CD8-positive, alpha-beta memory T cell (primary cell): ENCODE data around the gene STX11. TPM values are rescaled to one million over a fixed set of nuclear protein-coding genes. Genes with fewer than 3 reads are reported as not detected.

Source experiments
- CTCF ChIA-PET: fragments of 350-600 bp; sonication (Branson Sonifier 250); formaldehyde crosslinking; loops from one replicate; lab custom pipeline; 2021; ENCODE audit warnings: antibody characterized with exemption; lab: Charles Lee
- POLR2A ChIA-PET: fragments of 350-600 bp; sonication (Branson Sonifier 250); formaldehyde crosslinking; loops from one replicate; lab custom pipeline; 2021; ENCODE audit warnings: antibody characterized with exemption; lab: Charles Lee
- DNase-seq, 5 donors: peaks; one replicate each; pipeline versions ENCODE4 v3.0.0 to v3.0.0-alpha.2; 2020 to 2022; ENCODE audit warnings: mixed read lengths in 1 of 5
- H3K27ac ChIP-seq: one replicate; pipeline ENCODE4 v1.7.0; 2013; ENCODE audit warnings: low read depth, mild to moderate bottlenecking, low read length, moderate library complexity
- H3K27me3 ChIP-seq: 2 replicates; pipeline ENCODE4 v1.7.0; 2013; ENCODE audit warnings: low read length, mild to moderate bottlenecking; ENCODE audit not compliant: insufficient read depth, poor library complexity, severe bottlenecking
- H3K36me3 ChIP-seq: 2 replicates; pipeline ENCODE4 v1.7.0; 2013; ENCODE audit warnings: mild to moderate bottlenecking, low read length, moderate library complexity; ENCODE audit not compliant: insufficient read depth
- H3K4me1 ChIP-seq: 2 replicates; pipeline ENCODE4 v1.7.0; 2013; ENCODE audit warnings: mild to moderate bottlenecking, low read length, moderate library complexity; ENCODE audit not compliant: insufficient read depth
- H3K4me3 ChIP-seq: 2 replicates; pipeline ENCODE4 v1.7.0; 2013; ENCODE audit warnings: mild to moderate bottlenecking, low read length
- H3K9me3 ChIP-seq: 2 replicates; pipeline ENCODE4 v1.7.0; 2013; ENCODE audit warnings: mild to moderate bottlenecking, low read length
- H3K27ac Mint-ChIP-seq, 8 donors: one replicate each; pipeline ENCODE4 v1.8.0; 2020 to 2021; ENCODE audit warnings: mixed read lengths in 8 of 8, mild to moderate bottlenecking in 6 of 8, inconsistent platforms in 3 of 8, moderate library complexity in 3 of 8
- H3K27me3 Mint-ChIP-seq, 2 donors: one replicate each; pipeline ENCODE4 v1.8.0; 2020 to 2021; ENCODE audit warnings: mixed read lengths in 2 of 2, mild to moderate bottlenecking in 1 of 2, moderate library complexity in 1 of 2
- H3K36me3 Mint-ChIP-seq, 3 donors: one replicate each; pipeline ENCODE4 v1.8.0; 2020 to 2021; ENCODE audit warnings: mixed read lengths in 3 of 3, inconsistent platforms in 1 of 3, mild to moderate bottlenecking in 1 of 3
- H3K4me1 Mint-ChIP-seq, 3 donors: one replicate each; pipeline ENCODE4 v1.8.0; 2020 to 2021; ENCODE audit warnings: mixed read lengths in 3 of 3, inconsistent platforms in 1 of 3, mild to moderate bottlenecking in 1 of 3
- H3K4me3 Mint-ChIP-seq, 7 donors: one replicate each; pipeline ENCODE4 v1.8.0; 2020 to 2021; ENCODE audit warnings: mixed read lengths in 7 of 7, mild to moderate bottlenecking in 6 of 7, moderate library complexity in 4 of 7, inconsistent platforms in 2 of 7
- H3K9me3 Mint-ChIP-seq, 5 donors: one replicate each; pipeline ENCODE4 v1.8.0; 2020 to 2022; ENCODE audit warnings: mixed read lengths in 5 of 5, mild to moderate bottlenecking in 3 of 5, moderate library complexity in 2 of 5, inconsistent platforms in 1 of 5
- polyA plus RNA-seq: library from polyadenylated mRNA; unstranded; fragments of 300-500 nt; fragmentation: Illumina TruSeq; gene quantifications from one replicate; pipeline ENCODE4 v1.2.3, GENCODE V29; 2021
- total RNA-seq, 2 experiments: library from RNA; stranded (reverse); gene quantifications; one replicate each; pipeline ENCODE4 v1.2.3, GENCODE V29; 2021

The STX11 gene
- total and polyA plus RNA-seq, 3 experiments from 2014 or later: 16.7 to 30.0 (median 29.2) TPM

DNA sequence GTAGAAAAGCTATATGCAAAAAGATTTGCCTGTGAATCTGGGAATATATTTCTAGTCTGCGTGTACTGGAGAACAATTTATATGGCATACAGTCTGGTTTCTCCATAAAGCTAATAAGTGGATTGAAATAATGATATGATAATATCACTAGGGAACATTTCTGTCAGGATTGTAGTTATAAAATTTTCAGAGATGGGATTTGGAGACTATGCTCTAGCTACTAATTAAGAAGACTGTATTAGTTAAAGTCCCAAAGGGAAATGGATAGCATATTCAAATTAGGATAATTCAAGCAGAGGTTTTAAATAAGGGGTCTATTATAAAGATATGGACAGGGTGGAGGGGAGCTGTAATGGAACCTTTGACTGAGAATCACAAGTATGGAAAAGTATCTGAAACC lies 7.2 kb upstream of the STX11 start:
- Mint-ChIP-seq H3K4me1 (peaks cover 1 to 15% (median 9%) of the 10 kb centered on the region in 3 donors), H3K27ac (peak overlapping the region in 2 of 8 donors; percentile 19 to 30), H3K9me3 (no peaks in the 10 kb centered on the region), H3K27me3 (peaks cover 0 to 2% of the 10 kb centered on the region in 2 donors), H3K36me3 (no peaks in the 10 kb centered on the region), H3K4me3 (peak overlapping the region in 1 of 7 donors; percentile 41)
- Histone ChIP-seq H3K27me3 (no peaks in the 10 kb centered on the region), H3K4me1 (no peaks in the 10 kb centered on the region), H3K4me3 (no peak overlapping the region), H3K36me3 (no peaks in the 10 kb centered on the region), H3K27ac (no peak overlapping the region), H3K9me3 (no peaks in the 10 kb centered on the region)
- DNase-seq: no peak
- POLR2A ChIA-PET: no interaction called here
- CTCF ChIA-PET: interaction anchor here (1.4 to 1.7 kb wide), 3 partner anchors 15 to 75 kb away, joined by 3 to 5 read pairs (median 4); no protein-coding TSS in a partner anchor

DNA sequence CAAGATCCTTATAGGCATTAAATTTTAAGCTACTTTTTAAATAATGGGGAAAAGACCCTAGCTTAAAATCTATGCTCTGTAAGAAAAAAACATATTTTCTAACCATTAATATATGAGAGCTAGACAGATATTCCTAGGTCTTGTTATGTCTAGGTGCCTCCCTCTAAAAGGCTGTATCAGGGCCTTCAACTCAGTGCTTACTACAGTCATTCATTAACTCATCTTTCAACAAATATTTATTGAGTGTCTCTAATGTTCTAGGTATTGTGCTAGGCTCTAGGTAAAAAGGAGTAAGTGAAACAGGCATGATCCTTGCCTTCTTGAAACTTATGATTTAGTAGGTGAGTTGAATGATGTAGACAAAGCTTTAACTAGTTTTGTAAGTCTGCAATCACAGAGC lies 6.4 kb upstream of the STX11 start:
- Histone ChIP-seq H3K36me3 (no peaks in the 10 kb centered on the region), H3K27me3 (no peaks in the 10 kb centered on the region), H3K4me3 (no peak overlapping the region), H3K27ac (no peak overlapping the region), H3K9me3 (no peaks in the 10 kb centered on the region), H3K4me1 (no peaks in the 10 kb centered on the region)
- Mint-ChIP-seq H3K36me3 (no peaks in the 10 kb centered on the region), H3K4me1 (peaks cover 1 to 15% (median 9%) of the 10 kb centered on the region in 3 donors), H3K27ac (no peak overlapping the region), H3K4me3 (no peak overlapping the region), H3K9me3 (no peaks in the 10 kb centered on the region), H3K27me3 (peaks cover 0 to 2% of the 10 kb centered on the region in 2 donors)
- ChIA-PET CTCF (interaction anchor here (1.4 to 1.7 kb wide), 2 partner anchors 14 to 73 kb away, joined by 4 to 5 read pairs; no protein-coding TSS in a partner anchor), POLR2A (no interaction called here)
- no peak for DNase-seq

DNA sequence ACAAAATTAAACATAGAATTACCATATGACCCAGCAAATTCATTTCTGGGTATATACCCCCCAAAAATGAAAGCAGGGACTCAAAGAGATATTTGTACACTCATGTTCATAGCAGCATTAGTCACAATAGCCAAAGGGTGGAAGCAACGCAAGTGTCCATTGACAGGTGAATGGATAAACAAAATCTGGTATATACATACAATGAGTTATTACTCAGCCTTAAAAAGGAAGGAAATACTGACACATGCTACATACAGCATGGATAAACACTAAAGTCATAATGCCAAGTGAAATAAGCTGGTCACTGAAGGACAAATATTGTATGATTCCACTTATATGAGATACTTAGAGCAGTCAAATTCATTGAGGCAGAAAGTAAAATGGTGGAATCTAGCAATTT lies 5.3 kb upstream of the STX11 start:
- no peaks in the 10 kb centered on the region for H3K9me3 Mint-ChIP-seq
- CTCF ChIA-PET: no interaction called here
- peaks cover 0 to 2% of the 10 kb centered on the region in 2 donors for H3K27me3 Mint-ChIP-seq
- Histone ChIP-seq H3K9me3 (no peaks in the 10 kb centered on the region), H3K4me1 (peaks cover 3% of the 10 kb centered on the region), H3K4me3 (no peak overlapping the region), H3K27ac (no peak overlapping the region), H3K36me3 (no peaks in the 10 kb centered on the region), H3K27me3 (no peaks in the 10 kb centered on the region)
- H3K36me3 Mint-ChIP-seq: no peaks in the 10 kb centered on the region
- peak overlapping the region in 1 of 7 donors; percentile 69 for H3K4me3 Mint-ChIP-seq
- no peak overlapping the region for H3K27ac Mint-ChIP-seq
- DNase-seq: no peak
- H3K4me1 Mint-ChIP-seq: peaks cover 4 to 14% (median 9%) of the 10 kb centered on the region in 3 donors
- POLR2A ChIA-PET: no interaction called here

DNA sequence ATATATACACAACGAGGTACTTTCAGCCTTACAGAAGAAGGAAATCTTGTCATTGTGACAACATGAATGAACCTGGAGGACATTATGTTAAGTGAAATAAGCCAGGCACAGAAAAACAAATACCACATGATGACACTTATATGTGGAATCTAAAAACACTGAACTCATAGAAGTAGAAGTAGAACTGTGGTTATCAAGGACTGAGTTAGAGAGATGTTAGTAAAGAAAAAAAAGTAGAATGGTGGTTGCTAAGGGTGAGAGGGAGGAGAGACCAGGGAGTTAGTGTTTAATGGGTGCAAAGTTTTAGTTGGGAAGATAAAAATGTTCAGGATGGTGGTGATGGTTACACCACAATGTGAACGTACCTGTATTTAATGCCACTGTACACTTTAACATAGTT lies 4.8 kb upstream of the STX11 start:
- DNase-seq: no peak
- CTCF ChIA-PET: no interaction called here

DNA sequence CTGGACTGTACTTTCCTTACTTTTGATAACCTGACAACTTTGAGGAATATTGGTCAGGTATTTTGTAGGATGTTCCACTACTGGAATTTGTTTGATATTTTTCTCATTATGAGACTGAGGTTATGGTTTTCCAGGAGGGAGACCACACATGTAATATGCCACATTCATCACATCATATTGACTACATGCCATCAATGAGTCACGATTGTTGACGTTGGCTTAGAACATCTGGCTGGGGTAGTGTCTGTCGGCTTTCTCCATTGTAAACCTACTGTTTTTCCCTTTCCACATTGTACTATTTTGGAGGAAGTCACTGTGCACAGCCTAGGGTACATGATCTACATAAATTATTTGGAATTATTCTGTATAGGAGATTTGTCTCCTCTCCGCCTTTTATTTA lies 1.4 kb upstream of the STX11 start:
- Histone ChIP-seq H3K36me3 (no peaks in the 10 kb centered on the region), H3K9me3 (no peaks in the 10 kb centered on the region), H3K27ac (no peak overlapping the region), H3K4me1 (peaks cover 17% of the 10 kb centered on the region), H3K4me3 (no peak overlapping the region), H3K27me3 (no peaks in the 10 kb centered on the region)
- CTCF ChIA-PET: no interaction called here
- no peak for DNase-seq
- Mint-ChIP-seq H3K4me3 (peak overlapping the region in 5 of 7 donors; percentile 48 to 68 (median 55)), H3K27ac (no peak overlapping the region), H3K4me1 (peaks cover 28 to 34% (median 30%) of the 10 kb centered on the region in 3 donors), H3K9me3 (no peaks in the 10 kb centered on the region), H3K27me3 (no peaks in the 10 kb centered on the region), H3K36me3 (peaks cover 0 to 8% (median 6%) of the 10 kb centered on the region in 3 donors)
- POLR2A ChIA-PET: no interaction called here

More for the DNA sequence above, 4.8 kb upstream of the STX11 start:
- H3K27me3 ChIP-seq: no peaks in the 10 kb centered on the region
- H3K9me3 ChIP-seq: no peaks in the 10 kb centered on the region
- no peak overlapping the region for H3K27ac ChIP-seq
- Mint-ChIP-seq H3K4me3 (peak overlapping the region in 1 of 7 donors; percentile 69), H3K27ac (peak overlapping the region in 1 of 8 donors; percentile 27), H3K36me3 (no peaks in the 10 kb centered on the region), H3K4me1 (peaks cover 4 to 12% (median 7%) of the 10 kb centered on the region in 3 donors), H3K9me3 (no peaks in the 10 kb centered on the region), H3K27me3 (peaks cover 0 to under 1% of the 10 kb centered on the region in 2 donors)
- POLR2A ChIA-PET: no interaction called here
- no peaks in the 10 kb centered on the region for H3K36me3 ChIP-seq
- peaks cover 3% of the 10 kb centered on the region for H3K4me1 ChIP-seq
- H3K4me3 ChIP-seq: no peak overlapping the region

DNA sequence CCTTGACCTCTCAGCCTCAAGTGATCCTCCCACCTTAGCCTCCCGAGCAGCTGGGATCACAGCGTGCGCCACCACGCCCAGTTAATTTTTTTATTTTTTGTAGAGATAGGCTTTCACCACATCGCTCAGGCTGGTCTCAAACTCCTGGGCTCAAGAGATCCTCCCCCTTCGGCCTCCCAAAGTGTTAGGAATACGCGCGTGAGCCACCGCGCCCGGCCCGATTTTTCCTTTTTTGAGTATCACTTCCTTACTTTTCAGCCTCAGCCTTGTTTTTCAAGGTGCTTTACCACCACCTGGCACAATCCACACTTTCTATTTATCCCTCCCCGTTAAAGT lies 791 bp upstream of the STX11 start:
- no peaks in the 10 kb centered on the region for H3K9me3 ChIP-seq
- no peak for DNase-seq
- POLR2A ChIA-PET: no interaction called here
- no peaks in the 10 kb centered on the region for H3K27me3 Mint-ChIP-seq
- H3K27ac Mint-ChIP-seq: peak overlapping the region in 5 of 8 donors; percentile 32 to 83 (median 57)
- peak overlapping the region; percentile 79 for H3K4me3 ChIP-seq
- peak overlapping the region; percentile 81 to 97 (median 88) for H3K4me3 Mint-ChIP-seq
- H3K36me3 Mint-ChIP-seq: peaks cover 3 to 11% (median 6%) of the 10 kb centered on the region in 3 donors
- H3K36me3 ChIP-seq: no peaks in the 10 kb centered on the region
- H3K4me1 Mint-ChIP-seq: peaks cover 31 to 40% (median 36%) of the 10 kb centered on the region in 3 donors
- CTCF ChIA-PET: interaction anchor here (1.1 to 1.4 kb wide), 3 partner anchors 10 to 333 kb away, joined by 3 to 4 read pairs (median 3); no protein-coding TSS in a partner anchor
- no peaks in the 10 kb centered on the region for H3K27me3 ChIP-seq
- no peak overlapping the region for H3K27ac ChIP-seq
- H3K9me3 Mint-ChIP-seq: no peaks in the 10 kb centered on the region
- peaks cover 17% of the 10 kb centered on the region for H3K4me1 ChIP-seq

DNA sequence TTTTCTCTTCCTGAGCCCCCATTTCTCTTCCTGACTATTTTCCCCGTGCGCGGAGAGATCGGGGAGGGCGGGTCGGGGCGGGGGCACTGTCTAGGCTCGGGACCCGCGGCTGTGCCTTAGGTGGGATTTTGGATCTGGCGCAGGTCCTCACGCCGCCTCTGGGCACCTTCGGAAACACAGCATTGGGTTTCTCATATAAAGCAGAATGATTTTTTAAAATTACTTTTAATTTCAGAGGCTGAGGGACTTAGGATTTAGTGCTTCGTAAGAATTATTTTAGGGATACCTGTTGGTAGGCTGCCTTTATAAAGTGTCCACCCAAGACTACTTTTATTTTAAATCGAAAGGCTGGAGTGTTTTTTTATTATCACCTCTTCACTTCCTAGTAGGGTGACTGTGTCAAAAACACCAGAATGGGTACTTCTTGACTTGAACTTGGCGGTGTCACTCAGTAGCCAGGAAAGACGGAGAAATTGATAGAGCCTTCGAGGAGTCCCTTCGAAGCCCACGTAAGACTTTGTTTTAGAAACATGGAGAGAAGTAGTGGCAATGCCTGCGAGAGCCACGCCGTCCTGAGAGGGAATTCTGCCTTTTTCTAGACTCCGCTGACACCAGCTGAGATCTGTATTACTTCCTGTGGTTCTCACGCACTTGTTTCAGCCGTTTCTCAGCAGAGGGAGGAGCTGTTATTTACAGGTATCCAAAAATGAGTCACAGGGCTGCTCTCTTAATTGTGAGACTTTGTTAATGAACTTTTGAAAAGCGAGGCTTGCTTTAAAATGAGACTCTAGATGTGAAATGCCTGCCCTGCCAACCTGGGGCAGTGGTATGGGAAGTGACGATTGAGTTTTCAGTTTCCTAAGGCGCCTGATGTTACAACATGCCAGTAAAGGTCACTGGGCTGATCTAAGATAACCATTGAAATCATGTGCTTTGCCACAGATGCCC lies 667 bp downstream of the STX11 start:
- peak overlapping the region; percentile 79 for H3K4me3 ChIP-seq
- peak overlapping the region; percentile 72 for H3K27ac ChIP-seq
- ChIA-PET POLR2A (interaction anchor here (0.6 to 1.5 kb wide), 10 partner anchors 9 to 333 kb away, joined by 3 to 8 read pairs (median 4); partner anchors contain the start of gene SF3B5), CTCF (interaction anchor here (0.8 to 2.4 kb wide), 10 partner anchors 10 to 331 kb away, joined by 3 to 9 read pairs (median 4); no protein-coding TSS in a partner anchor)
- peak; percentile 39 to 82 (median 50) for DNase-seq
- H3K27me3 ChIP-seq: no peaks in the 10 kb centered on the region
- H3K9me3 ChIP-seq: no peaks in the 10 kb centered on the region
- peak overlapping the region; percentile 85 to 98 (median 97) for H3K27ac Mint-ChIP-seq
- no peaks in the 10 kb centered on the region for H3K9me3 Mint-ChIP-seq
- H3K4me1 ChIP-seq: peaks cover 17% of the 10 kb centered on the region
- no peaks in the 10 kb centered on the region for H3K36me3 ChIP-seq
- H3K36me3 Mint-ChIP-seq: peaks cover 3 to 15% (median 9%) of the 10 kb centered on the region in 3 donors
- H3K27me3 Mint-ChIP-seq: no peaks in the 10 kb centered on the region
- peak overlapping the region; percentile 91 to 97 (median 94) for H3K4me3 Mint-ChIP-seq
- peaks cover 37 to 51% (median 51%) of the 10 kb centered on the region in 3 donors for H3K4me1 Mint-ChIP-seq
